HepG2 (cell line): ENCODE measurements around the gene ADARB2.

ENCODE experiments used
- BCLAF1 ChIP-seq: fragments of 450-650 bp; IDR thresholded peaks from 2 replicates; pipeline ENCODE4 v1.6.1; 2017; ENCODE audit warnings: mild to moderate bottlenecking
- HDAC2 ChIP-seq: sonication (generic); formaldehyde crosslinking; IDR thresholded peaks from 2 replicates; pipeline ENCODE4 v1.4.0; 2020; ENCODE audit warnings: missing genetic modification reagents
- KLF9 ChIP-seq: IDR thresholded peaks from 2 replicates; pipeline ENCODE4 v1.6.1; 2016; ENCODE audit warnings: low read depth
- MAFF ChIP-seq: IDR thresholded peaks from 2 replicates; pipeline ENCODE4 v1.6.1; 2011; ENCODE audit warnings: low read depth, low read length, improper control_type of control experiment
- NR2F1 ChIP-seq, 2 experiments: fragments of 450-650 bp in 1 of 2; formaldehyde crosslinking in 1 of 2; IDR thresholded peaks; 2 replicates each; pipeline versions ENCODE4 v1.5.0 to v1.6.1; 2016 to 2020; ENCODE audit warnings: mild to moderate bottlenecking in 1 of 2, missing compliant biosample characterization in 1 of 2, missing genetic modification reagents in 1 of 2, moderate library complexity in 1 of 2
- PHF20 ChIP-seq: sonication (generic); formaldehyde crosslinking; IDR thresholded peaks from 2 replicates; pipeline ENCODE4 v1.5.0; 2020; ENCODE audit warnings: mild to moderate bottlenecking, missing genetic modification reagents
- U2AF1 ChIP-seq: fragments of 200-400 bp; formaldehyde crosslinking; optimal IDR thresholded peaks from 2 replicates; pipeline ENCODE3; 2017; ENCODE audit warnings: mild to moderate bottlenecking, low read depth, low read length
- USF2 ChIP-seq, 2 experiments: sonication (generic) in 1 of 2; formaldehyde crosslinking in 1 of 2; IDR thresholded peaks; 2 replicates each; pipeline versions ENCODE4 v1.5.1 to v1.6.1; 2011 to 2020; ENCODE audit warnings: borderline replicate concordance in 1 of 2, low read depth in 1 of 2, low read length in 1 of 2, mild to moderate bottlenecking in 1 of 2, missing genetic modification reagents in 1 of 2, moderate library complexity in 1 of 2

GRCh38 chr10:1646332-1646731, 91.0 kb downstream of the ADARB2 start:
- TF ChIP-seq BCLAF1 = no peak
- no peak for TF ChIP-seq USF2 (IDR thresholded peaks at IDR 0.05; ENCODE audit: low read depth, low read length)
- TF ChIP-seq USF2 (CRISPR knock-in tag; IDR thresholded peaks at IDR 0.05; ENCODE audit: borderline replicate concordance) = no peak
- TF ChIP-seq NR2F1 (CRISPR knock-in tag; IDR thresholded peaks at IDR 0.05) = no peak
- TF ChIP-seq PHF20 (CRISPR knock-in tag) = no peak
- no peak for TF ChIP-seq MAFF
- TF ChIP-seq KLF9 (CRISPR knock-in tag) = no peak
- no peak for TF ChIP-seq U2AF1
- TF ChIP-seq HDAC2 (CRISPR knock-in tag) = no peak
